ENCODE data around the gene LRSAM1.

Gene LRSAM1

DNA sequence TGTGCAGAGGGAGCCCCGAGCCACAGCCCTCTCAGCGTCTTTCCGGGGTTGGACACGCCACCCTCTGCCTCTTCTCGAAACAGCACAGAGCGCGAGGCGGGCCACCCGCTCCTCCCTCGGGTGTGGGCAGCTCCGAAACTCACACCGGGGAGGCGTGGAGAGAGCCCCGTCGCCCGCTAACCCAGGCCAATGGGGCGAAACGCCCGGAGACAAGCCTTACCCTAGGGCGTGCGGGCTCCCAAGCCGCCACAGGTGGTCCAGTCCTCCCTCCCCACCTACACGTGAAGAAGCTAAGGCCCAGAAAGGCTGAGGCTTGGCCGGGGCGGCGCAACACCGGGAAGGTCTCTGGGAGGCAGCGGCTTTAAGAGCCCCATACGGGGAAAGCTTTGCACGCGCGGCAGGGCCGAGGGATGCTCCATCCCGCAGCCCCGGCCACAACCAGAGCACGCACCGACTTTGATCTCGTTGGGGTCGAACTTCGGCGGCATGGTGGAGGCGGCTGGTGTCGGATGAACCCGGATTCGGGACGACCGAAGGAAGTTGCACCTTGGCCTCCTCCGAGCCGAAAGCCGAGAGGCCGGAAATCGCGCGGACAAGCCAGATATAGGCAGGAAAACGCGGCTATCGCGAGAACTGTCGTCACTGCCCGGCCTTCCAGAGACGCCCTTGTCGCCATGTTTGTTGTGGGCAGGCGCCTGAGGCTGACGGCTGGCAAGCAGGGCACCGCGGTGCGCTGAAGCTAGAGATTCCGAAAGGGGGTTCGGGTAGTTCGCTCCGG lies at the start of gene LRSAM1, which contains the start of gene RPL12:
Gene LRSAM1 (plus strand): TSS at position 681 of the 778 bp plus-strand sequence. CDS start 3,018 bp downstream, outside the sequence.
Gene RPL12 (minus strand): TSS at position 577 of the 778 bp plus-strand sequence. CDS start 89 bp downstream, at position 488.
- peak; percentile 97 for DNase-seq (ENCODE audit: low read depth)

DNA sequence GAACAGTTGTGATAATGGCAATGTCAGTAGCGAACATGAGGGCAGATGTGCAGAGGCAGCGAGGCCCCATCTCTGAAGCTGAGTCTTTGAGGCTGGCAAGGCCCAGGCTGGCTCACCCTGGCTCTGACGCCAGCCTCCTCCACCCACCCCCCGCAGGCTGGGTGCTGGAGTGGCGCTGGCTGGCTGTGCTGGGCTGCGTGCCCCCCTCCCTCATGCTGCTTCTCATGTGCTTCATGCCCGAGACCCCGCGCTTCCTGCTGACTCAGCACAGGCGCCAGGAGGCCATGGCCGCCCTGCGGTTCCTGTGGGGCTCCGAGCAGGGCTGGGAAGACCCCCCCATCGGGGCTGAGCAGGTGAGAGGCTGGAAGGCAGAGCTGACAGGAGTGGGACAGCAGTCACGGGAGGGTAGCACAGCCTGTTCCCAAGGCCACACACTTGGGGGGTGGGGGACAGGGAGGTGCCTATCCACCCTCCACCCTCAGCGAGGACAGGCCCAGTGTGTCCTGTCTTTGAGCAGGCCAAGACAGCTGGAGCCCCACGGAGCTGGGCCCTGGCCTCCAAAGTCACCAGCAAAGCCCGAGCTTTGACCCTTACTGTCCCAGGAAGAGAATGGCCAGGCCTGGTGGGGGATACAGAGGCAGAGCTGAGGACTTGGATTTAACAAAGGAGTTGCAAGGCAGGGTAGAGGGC lies 48.8 kb upstream of the LRSAM1 start:
- no peak for DNase-seq (ENCODE audit: low read depth)

DNA sequence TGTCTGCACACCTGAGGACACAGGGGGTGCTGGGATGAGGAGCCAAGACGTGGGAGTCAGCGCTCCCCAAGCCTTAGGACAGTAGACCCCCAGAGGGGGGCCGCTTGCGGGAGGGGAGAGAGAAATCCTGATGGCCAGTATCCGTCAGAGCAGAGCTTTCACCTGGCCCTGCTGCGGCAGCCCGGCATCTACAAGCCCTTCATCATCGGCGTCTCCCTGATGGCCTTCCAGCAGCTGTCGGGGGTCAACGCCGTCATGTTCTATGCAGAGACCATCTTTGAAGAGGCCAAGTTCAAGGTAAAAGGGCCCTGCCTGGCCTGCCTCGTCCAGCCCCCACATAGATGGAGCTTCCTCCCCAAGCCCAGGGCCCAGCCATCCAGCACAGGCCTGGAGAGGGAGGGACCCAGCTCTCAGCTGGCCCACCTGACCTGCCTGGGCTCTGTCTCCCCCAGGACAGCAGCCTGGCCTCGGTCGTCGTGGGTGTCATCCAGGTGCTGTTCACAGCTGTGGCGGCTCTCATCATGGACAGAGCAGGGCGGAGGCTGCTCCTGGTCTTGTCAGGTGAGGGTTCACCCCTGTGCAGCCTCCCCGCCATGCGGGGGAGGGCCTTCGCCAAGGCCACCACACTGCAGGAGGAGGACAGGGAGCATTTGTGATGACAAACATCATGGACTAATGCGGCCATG lies 47.7 kb upstream of the LRSAM1 start:
- no peak for DNase-seq (ENCODE audit: low read depth)

DNA sequence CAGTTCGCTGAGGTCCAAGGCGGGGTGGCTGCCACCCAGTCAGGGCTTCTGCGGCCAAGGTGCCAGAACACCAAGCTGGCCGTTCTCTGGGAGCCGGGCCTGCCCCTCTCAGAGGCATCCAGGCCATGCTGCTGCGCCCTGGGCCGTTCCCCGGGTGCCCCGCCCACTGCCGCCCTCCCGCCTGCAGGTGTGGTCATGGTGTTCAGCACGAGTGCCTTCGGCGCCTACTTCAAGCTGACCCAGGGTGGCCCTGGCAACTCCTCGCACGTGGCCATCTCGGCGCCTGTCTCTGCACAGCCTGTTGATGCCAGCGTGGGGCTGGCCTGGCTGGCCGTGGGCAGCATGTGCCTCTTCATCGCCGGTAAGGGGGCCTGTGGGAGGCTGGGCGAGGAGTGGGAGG lies 46.7 kb upstream of the LRSAM1 start:
- no peak for DNase-seq (ENCODE audit: low read depth)

DNA sequence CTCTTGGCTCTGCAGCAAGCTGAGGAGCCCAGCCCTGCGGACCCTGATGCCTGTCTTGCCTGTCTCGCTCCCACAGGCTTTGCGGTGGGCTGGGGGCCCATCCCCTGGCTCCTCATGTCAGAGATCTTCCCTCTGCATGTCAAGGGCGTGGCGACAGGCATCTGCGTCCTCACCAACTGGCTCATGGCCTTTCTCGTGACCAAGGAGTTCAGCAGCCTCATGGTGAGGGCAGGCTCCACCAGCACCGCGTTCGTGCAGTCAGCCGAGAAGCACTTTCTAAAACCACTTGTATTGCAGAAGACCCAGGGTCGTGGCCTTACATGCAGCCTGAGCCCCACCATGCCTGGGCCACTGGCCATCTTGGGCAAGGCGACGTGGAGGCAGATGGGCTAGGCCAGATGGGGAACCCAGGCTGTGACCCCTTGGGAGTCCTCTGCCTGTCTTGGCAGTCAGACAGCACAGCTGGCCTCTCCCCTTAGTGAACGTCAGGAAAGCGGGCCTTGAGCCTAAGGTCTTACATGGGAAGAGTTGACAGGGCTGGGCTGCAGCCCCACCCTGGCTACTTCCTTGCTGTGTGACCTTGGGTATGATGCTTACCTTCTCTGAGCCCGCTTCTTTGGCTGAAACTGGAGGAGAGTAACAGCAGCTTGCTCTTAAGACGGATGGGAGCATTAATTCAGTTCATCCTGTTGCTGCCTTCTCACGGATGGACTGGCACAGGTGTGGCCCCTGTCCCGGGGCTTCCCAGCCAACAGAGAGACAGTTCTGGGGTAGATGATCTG lies 45.8 kb upstream of the LRSAM1 start:
- no peak for DNase-seq (ENCODE audit: low read depth)

DNA sequence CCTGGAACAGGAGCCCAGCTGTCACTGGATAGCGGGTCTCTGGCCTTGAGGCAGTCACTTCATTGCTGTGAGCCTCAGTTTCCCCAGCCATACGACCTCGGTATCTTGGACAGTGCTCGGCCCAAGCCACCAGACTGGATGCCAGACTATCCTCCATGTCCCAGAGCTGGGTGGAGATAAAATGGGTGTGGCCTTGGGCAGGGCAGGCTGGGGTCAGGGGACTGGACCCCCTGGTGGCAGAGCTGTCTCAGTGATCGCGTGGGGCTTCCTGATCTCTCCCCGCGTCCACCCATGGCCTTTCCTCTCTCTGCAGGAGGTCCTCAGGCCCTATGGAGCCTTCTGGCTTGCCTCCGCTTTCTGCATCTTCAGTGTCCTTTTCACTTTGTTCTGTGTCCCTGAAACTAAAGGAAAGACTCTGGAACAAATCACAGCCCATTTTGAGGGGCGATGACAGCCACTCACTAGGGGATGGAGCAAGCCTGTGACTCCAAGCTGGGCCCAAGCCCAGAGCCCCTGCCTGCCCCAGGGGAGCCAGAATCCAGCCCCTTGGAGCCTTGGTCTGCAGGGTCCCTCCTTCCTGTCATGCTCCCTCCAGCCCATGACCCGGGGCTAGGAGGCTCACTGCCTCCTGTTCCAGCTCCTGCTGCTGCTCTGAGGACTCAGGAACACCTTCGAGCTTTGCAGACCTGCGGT lies 44.4 kb upstream of the LRSAM1 start:
- DNase-seq (ENCODE audit: low read depth) = no peak

DNA sequence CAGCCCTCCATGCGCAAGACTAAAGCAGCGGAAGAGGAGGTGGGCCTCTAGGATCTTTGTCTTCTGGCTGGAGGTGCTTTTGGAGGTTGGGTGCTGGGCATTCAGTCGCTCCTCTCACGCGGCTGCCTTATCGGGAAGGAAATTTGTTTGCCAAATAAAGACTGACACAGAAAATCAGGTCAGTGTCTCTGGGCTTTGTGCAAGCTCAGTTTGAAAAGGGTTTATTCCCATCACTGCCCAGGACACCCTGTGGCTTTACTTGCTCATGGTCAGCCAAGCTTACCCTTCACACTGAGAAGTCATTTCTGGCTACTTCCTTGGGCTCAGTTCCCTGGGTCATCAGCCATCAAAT lies 43.8 kb upstream of the LRSAM1 start:
- no peak for DNase-seq (ENCODE audit: low read depth)

DNA sequence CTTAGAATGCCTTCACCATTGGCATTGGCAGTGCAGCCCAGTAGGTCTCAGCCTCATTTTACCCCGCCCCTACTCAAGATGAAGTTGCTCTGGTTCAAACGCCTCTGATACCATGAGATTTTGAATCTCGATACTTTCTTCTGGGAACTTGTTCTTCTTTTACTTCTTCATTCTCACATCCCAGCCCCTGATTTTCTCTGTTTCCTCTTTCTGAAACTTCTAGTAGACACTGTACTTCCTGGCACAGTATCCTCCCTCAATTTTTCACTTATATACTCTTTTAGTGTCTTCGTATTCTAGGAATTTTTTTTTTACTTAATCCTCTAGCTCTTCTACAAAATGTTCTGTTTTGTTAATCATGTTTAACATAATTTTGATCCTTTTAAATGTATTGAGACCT lies 40.2 kb upstream of the LRSAM1 start:
- DNase-seq (ENCODE audit: low read depth) = no peak

DNA sequence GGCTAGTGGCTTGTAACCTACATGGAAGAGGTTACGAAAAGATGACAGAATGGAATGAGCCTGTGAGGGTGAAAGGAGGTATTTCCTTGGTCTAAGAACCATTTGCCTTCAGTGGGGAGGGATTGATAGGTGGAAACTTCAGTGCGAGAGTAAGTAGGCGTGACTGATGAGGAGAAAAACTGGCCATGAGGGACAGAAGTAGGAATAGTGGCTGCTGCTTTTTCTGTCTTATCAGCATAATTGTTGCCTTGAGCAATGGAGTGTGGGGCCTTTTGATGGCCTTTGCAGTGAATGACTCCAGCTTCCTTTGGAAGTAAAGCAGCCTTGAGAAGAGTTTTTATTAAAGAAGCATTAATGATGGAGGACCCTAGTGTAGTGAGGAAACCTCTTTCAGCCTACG lies 36.2 kb upstream of the LRSAM1 start:
- no peak for DNase-seq (ENCODE audit: low read depth)

DNA sequence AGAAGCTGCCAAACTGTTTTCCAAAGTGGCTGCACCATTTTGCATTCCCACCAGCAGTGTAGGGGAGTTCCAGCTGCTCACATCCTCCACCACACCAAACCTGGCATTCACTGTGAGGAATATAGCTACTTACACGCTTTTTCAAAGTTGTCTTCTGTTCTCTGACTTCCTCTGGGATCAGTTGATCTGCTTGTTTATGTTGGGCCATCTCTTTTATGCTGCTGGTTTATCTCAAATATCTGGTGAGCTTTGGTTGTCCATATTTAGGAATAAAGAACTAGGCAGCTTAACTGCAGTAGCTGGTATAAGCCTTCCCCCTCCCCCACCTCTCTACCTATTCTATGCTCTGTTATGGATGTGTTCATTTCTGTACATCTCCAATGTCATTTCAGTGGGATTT lies 35.7 kb upstream of the LRSAM1 start:
- DNase-seq (ENCODE audit: low read depth) = no peak

DNA sequence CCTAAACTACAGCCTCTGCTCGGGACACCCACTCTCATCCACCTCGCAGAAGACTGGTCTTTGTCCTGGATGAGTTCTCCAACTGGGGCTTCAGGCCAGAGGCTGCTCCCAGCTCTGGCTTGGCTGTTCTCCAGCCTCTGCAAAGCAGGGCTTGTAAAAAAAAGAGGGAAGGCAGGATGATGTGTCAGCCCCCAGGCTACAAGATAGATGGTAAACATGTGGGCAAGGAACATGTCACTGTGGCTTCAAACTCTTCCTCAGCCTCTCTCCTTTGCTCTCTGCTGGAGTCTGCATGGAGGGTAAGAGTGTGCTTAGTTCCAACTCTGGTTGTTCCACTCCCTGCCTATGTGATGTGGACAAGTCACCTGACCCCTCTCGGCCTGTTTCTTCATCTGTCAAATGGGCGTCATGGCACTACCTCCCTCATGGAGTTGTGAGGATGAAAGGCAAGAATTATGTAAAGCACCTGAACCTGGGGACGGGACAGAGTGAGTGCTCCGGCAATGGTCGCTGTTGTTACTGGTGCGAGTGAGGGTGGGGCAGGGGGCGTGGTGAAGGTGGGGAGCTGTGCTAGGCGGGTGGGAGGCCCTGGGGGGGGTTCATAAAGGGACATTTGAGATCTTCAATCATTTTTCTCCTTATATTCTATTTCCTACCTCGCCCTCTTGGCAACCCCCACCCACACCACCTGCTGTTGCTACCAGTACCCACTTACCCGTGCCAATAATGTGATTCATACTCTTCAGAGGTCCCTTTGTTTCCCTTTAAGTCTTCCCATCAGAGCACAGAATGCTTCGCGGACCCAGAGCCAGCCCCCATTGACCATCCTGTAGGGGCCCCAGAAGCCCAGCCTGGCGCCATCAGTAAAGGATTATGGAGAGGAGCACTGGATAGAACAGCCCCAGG lies 33.9 kb upstream of the LRSAM1 start:
- DNase-seq (ENCODE audit: low read depth) = peak; percentile 95

DNA sequence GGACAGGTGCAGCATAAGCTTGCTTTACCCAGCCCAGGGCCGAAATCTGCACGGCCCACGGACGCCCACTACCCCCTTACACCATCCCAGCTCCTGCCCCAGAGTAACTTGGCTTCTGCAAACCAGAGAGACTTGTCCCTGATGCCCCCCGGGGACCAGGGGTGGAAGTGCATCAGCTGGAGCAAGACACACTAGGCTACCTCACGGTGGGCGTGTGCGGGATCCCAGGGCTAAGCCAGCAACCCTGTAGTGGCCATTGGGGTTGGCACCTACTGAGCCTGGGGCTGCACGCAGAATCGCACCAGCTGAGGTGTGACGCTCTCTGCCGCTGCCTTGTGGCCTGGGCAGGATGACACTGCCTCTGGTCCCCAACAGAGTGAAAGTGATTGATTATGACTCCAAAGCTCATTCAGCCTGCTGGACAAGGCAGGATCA lies 33.3 kb upstream of the LRSAM1 start:
- DNase-seq (ENCODE audit: low read depth) = peak; percentile 27

DNA sequence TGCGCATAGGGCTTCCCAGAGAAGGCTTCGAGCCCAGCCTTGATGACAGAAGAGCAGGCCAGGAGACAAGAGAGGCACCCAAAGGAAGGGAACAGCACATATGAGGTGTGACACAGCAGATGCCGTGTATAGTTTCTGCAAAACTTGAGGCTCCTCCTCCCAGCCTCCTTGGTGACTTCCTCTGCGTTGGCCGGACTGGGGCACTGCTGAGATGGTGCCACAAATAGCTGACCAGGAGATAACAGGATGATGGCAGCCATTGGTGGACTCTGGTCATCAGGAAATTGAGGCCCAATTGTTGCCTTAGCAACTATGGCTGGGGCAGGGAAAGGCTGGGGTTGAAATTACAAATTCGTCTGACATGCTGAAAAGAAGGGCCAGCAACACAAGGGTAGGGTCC lies 32.0 kb upstream of the LRSAM1 start:
- DNase-seq (ENCODE audit: low read depth) = no peak

DNA sequence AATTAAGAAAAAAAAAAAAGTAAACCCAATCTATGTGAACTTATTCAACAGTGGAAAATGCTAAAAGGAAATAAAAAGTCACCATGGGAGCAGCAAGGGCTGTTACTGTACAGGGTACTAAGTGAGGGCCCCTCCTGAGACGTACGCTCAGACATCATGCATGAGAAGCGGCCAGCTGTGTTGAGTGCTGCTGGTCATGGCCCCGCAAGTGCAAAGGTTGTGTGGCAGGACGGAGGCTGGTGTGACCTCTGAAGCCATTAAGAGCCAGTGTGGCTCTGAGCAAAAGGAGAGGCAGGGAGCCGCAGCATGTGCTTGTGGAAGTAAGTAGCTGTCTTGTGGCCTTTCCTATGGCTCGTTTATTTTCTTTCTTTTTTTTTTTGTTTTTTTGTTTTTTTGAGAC lies 30.3 kb upstream of the LRSAM1 start:
- no peak for DNase-seq (ENCODE audit: low read depth)

DNA sequence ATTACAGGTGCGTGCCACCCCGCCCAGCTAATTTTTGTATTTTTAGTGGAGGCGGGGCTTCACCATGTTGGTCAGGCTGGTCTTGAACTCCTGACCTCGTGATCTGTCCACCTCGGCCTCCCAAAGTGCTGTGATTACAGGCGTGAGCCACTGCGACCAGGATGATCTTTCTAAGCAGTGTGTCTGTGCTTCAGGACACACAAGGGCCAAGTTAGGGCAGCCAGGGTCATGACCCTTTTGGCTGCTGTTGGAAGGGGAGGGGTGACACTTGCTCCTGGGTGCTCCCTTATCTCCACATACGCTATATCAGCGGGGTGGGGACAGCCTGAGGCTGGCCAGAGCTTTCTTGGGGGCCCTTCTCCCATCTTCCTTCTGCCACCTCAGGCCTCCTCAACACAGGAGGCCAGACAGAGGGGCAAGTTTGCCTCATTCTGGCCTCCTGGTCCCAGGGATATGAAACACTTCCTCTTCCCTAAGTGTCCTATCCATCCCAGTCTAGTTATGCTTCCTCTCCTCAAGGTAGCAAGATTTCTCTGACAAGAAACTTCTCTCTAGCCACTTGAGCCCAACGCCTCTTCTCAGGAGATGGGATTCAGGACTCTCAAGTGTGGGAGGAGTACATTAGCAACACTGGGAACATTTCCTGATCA lies 29.1 kb upstream of the LRSAM1 start:
- no peak for DNase-seq (ENCODE audit: low read depth)

DNA sequence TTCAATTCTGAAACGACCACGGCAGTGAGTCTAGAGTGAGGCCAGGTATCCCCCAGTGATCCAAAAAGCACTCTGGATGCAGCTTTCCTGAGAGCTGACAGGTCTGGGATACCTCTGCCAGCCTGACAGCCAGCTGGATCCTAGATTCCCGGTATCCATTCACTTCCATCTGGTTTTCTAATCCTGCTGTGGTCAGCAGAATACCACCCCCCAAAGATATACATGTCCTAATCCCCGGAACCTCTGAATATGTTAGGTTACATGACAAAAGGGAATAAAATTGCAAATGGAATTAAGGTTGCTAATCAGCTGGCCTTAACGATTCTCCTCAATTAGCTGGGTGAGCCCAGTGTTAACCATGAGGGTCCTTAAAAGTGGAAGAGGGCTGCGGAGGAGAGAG lies 28.5 kb upstream of the LRSAM1 start:
- DNase-seq (ENCODE audit: low read depth) = no peak

DNA sequence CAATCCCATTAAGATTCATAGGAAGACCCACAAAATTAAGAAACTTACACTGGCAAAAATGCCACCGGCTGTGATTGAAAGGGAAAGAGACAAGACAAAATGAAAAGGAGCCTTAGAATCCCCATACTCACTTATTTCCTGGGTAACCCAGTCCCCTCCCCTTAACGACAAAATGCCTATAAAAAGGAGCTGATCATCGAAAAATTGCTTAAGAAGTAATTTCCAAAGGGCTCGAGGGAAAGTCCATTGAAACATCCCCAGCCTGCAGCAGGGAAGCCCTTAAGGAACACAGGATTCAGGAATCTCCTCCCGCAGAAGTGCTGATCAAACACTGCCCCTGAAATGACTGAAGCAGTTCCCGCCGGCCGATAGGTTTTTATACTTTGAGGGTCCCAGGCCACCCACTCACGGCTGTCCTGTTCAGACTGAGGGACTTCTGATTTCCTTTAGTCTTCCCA lies 27.8 kb upstream of the LRSAM1 start:
- no peak for DNase-seq (ENCODE audit: low read depth)

DNA sequence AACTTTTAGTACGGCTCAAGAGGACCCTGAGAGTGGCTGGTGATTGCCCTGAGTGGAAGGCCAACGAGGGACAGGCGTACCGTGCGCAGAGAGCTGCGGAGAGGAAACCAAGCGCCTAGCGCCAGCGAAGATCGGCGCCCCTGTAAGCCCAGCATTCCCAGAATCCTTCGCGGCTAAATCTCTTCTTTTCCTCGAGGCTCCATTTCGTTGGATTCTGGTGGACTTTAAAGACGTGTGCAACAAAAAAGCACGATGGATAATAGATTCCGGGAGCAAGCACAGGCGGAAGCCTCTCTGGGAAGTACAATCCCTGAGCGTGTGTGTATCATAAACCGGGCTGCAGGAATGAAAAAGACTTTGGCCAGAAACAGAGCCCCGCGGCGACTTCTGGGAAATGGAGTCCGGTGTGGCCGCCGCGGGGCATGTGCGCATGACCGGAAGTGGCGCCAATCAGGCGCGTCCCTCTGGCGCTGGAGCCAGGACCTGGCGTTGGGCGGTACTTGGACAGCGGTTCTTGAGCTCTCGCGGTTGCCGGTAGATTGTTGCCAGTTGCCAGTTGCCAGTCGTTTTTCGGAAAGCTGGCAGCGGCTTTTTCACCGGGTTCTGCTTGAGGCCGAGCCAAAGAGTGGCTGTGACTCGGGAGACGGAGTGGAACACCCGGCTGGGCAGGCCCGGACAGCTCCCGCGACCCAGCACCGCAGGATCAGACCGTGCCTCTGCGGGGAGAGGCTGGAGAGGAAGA lies 27.2 kb upstream of the LRSAM1 start, which contains the start of gene ZNF79:
Gene ZNF79 (plus strand): TSS at position 449 of the 742 bp plus-strand sequence. CDS start 406 bp downstream, outside the sequence.
- DNase-seq (ENCODE audit: low read depth) = peak; percentile 94

DNA sequence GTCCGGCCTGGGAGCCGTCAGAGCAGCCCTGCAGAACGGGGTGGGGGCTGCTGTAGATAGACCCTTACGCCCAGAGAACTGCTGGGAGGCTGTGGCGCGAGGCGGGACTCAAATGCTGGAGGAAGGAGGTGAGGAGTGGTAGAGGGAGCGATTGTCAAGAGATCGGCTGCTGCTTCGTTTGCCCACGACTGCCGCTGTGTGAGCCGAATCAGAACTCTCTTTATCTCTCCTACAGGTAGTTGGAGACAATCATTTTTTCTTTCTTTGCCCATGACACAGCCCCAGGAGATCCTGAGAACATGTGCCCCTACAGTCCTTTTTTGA lies 26.7 kb upstream of the LRSAM1 start:
- DNase-seq (ENCODE audit: low read depth) = no peak
